GM21360 (cell line): ENCODE data around the gene OS9.
A peak's percentile ranks its signal among the peaks of the same experiment; 100 is the strongest.

ENCODE experiments used
- ATAC-seq: cut with Tn5 transposase; IDR thresholded peaks from one replicate; pipeline ENCODE4 v1.9.1; 2021; ENCODE audit warnings: mild to moderate bottlenecking, moderate library complexity; ENCODE audit not compliant: unreplicated experiment

The OS9 gene

GRCh38 chr12:57735952-57736740 lies 42.2 kb downstream of the OS9 start:
- no peak for ATAC-seq

GRCh38 chr12:57736741-57737466 lies 43.0 kb downstream of the OS9 start:
- ATAC-seq, result no peak

- ATAC-seq, result no peak
These were observed 43.8 kb downstream of the OS9 start for GRCh38 chr12:57737467-57738460.

GRCh38 chr12:57738661-57739237 lies 44.8 kb downstream of the OS9 start, which contains the start of gene AGAP2:
AGAP2 (minus strand) TSS chr12:57738742; CDS start chr12:57738246, 496 bp downstream.
- no peak for ATAC-seq

GRCh38 chr12:57739387-57739786 lies 45.5 kb downstream of the OS9 start:
- ATAC-seq, result no peak

DNA sequence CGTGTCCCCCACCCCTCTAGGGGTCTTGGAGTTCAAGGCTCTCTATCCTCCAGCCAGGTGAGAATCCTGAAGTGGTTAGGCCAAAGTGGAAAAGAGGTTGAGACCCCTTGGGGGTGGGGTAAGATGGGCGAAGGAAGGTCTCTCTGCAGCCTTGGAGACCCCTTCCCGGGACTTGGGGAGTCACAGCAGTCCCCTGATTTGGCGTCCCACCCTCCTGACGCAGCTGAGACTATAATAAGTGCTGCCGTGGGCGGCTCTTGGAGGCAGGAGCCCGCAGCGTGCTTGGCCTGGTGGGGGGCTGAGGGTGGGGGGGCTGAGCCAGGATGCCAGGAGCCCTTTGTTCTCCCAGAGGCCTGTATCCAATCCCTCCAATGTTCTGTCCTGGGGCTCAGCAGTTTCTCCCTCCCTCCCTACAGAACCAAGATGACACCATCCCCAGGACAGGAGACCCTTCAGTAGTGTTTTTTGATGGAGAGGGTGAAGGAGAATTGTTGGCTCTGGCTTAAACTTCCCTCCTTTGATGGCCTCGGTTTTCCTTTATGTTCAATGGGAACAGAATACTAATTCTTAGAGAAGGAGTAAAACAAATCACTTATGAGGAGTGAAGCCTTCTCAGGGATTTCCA lies 46.1 kb downstream of the OS9 start:
- no peak for ATAC-seq

GRCh38 chr12:57740656-57741412 lies 46.9 kb downstream of the OS9 start:
- peak; percentile 41 for ATAC-seq

DNA sequence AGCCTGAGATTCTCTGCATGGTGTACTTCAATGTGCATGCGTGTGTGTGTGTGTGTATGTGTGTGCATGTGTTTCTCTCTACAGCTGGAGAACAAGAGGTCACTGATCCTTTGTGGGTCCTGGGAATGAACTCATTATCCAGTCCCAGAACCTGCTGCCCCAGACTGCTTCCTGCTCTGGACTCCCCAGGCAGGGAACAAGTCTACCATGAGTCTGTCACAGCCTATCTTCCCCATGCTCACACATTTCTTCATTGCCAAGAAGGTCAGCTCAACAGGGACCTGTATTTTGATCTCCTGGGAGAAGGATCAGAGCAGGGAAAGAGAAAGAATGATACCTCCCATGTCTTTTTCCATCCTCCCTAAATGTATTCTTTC lies 47.5 kb downstream of the OS9 start:
- peak; percentile 3 for ATAC-seq

DNA sequence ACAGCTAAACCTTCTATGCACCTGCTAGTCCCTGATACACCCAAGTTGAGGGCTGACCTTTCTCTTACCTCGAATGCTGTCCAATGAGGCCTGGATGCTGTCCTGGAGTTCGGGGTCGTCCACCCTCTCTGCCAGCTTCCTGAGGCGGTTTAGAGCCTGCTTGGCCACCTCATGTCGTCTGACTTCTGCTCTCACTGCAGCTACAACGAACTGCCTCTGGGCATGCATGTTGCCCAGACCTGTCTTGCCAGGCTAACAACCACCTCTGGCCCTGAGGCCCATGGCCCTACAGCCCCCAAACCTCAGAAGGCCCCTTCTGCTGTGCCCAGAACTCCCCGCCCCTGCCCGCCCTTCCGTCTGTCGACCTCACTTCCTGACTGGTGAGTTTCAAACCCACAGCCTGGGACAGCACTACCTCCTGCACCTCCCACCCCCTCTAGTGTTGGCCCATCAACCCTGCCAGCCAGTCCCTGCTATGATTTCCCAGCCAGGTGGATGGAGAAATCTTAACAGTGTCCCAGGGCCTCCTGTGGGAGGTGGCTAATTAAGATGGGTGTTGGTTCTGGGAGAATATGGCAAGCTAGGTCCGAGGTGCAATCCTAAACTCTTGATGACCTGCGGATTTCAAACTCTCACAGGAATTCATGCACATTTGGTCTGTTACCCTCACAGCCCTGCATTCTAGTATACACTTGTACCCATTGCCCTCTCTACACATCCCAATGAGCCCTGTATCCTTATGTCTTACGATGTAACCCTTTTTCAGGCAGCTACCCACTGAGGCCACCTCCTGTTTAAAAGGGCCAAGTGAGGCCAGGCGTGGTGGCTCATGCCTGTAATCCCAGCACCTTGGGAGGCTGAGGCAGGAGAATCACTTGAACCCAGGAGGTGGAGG lies 48.2 kb downstream of the OS9 start:
- peak; percentile 46 for ATAC-seq

GRCh38 chr12:57743769-57744168 lies 49.8 kb downstream of the OS9 start:
- ATAC-seq, result no peak

GRCh38 chr12:57744194-57744776 lies 50.4 kb downstream of the OS9 start:
- peak; percentile 30 for ATAC-seq

DNA sequence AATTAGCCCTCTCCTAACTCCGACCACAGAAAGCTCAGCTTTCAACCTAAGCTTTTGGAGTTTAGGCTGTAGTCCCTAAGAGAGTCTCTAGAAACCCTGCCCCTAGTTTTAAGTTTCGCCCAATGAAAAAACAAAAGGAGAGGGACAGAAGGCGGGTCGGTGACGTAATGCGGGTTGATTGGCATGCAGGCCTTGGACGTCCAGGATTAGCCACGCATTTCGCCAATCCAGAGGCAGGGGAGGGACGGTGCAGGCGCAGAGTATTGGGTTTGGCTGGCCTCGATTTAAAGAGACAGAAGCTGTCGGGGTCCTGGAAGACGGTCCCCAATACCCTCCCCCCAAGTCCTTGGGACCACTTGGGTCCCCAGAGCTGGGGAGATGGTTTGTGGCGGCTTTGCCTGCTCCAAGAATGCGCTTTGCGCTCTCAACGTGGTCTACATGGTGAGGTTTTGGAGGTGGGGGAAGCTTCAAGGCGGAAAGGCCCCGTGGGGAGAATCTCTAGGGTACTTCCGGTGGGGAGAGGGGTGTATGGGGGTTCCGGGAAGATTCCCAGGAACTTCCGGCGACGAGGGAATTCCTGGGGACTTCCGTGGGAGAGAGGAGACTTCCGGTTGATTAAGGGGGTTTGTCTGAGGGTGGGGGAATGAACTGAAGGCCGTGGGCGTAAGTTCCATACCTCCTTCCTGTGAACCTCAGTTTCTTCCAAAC lies 51.0 kb downstream of the OS9 start, which contains the start of gene TSPAN31:
TSS of gene TSPAN31 (plus strand) at position 263 of the 708 bp plus-strand sequence. CDS start at position 379, 116 bp downstream.
- ATAC-seq, result peak; percentile 75

GRCh38 chr12:57745485-57745881 lies 51.6 kb downstream of the OS9 start:
- ATAC-seq, result no peak

- no peak for ATAC-seq
These were observed 52.1 kb downstream of the OS9 start for GRCh38 chr12:57746025-57746424.

GRCh38 chr12:57749061-57749460 lies 55.1 kb downstream of the OS9 start:
- no peak for ATAC-seq

DNA sequence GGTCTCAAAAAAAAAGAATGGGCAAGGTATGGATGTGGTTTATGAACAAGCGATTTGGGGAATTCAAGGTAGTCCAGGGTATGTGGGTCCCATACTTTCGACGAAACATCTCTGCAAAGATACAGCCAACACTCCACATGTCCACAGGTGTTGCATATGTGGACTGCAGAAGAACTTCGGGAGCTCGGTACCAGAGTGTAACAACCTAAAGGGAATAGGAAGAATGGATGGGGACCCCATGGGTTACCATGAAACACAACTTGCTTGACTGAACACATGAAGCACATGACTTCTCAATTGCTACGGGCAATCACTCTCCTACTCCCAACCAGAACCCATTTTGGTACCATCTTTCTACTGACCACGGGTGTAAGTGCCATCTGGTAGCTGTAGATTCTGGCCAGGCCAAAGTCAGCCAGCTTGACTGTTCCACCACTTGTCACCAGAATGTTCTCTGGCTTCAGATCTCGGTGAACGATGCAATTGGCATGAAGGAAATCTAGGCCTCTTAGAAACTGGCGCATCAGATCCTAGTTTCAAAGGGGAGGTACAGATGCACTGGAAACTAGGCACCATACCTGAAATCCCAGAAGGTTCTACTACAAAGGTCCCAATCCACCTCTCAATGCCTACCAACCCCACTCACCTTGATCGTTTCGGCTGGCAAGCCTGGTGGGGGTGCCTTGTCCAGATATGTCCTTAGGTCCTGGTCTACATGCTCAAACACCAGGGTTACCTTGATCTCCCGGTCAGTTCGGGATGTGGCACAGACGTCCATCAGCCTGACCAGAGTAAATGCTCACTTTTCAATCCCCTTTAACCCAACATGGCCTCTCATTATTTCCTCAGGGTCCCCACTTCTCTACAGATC lies 56.9 kb downstream of the OS9 start:
- ATAC-seq, result no peak
